Measurements from ENCODE around the gene TEX35.

- TF ChIP-seq CTCF (conservative IDR thresholded peaks at IDR 0.05; ENCODE audit: low read length) (no peak), EZH2phosphoT487 (IDR thresholded peaks at IDR 0.05; ENCODE audit: borderline replicate concordance, low read depth, low read length) (no peak)
Measured at GRCh38 chr1:178465011-178465410, 47.9 kb upstream of the TEX35 start.
